ENCODE results near the gene BTN2A1. TPM values are rescaled to one million over a fixed set of nuclear protein-coding genes. Genes with fewer than 3 reads are reported as not detected.

BTN2A1 gene
- polyA plus RNA-seq, 3 donors = 31.5 to 34.3 (median 31.8) TPM

- no peak for DNase-seq (ENCODE audit: low read depth in 3 of 3, low spot score in 2 of 3)
These were observed 6.3 kb downstream of the BTN2A1 start for GRCh38 chr6:26464014-26464413.

- no peak for DNase-seq (ENCODE audit: low read depth in 3 of 3, low spot score in 2 of 3)
These were observed 6.8 kb downstream of the BTN2A1 start for GRCh38 chr6:26464416-26465131.

GRCh38 chr6:26465776-26466175, 8.0 kb downstream of the BTN2A1 start:
- DNase-seq (ENCODE audit: low read depth in 3 of 3, low spot score in 2 of 3) = no peak

- DNase-seq (ENCODE audit: low read depth in 3 of 3, low spot score in 2 of 3) = no peak
These were observed 11.1 kb downstream of the BTN2A1 start for GRCh38 chr6:26468829-26469228.

- DNase-seq (ENCODE audit: low read depth in 3 of 3, low spot score in 2 of 3) = no peak
These were observed 12.9 kb downstream of the BTN2A1 start for GRCh38 chr6:26470643-26471042.

GRCh38 chr6:26471970-26472369, 14.2 kb downstream of the BTN2A1 start:
- DNase-seq (ENCODE audit: low read depth in 3 of 3, low spot score in 2 of 3) = no peak

- no peak for DNase-seq (ENCODE audit: low read depth in 3 of 3, low spot score in 2 of 3)
These were observed 15.0 kb downstream of the BTN2A1 start for GRCh38 chr6:26472549-26473290.

- DNase-seq (ENCODE audit: low read depth in 3 of 3, low spot score in 2 of 3) = no peak
These were observed 15.6 kb downstream of the BTN2A1 start for GRCh38 chr6:26473429-26473757.

GRCh38 chr6:26473758-26474438, 16.1 kb downstream of the BTN2A1 start:
- DNase-seq (ENCODE audit: low read depth in 3 of 3, low spot score in 2 of 3) = peak; percentile 81 to 91 (median 83)

- DNase-seq (ENCODE audit: low read depth in 3 of 3, low spot score in 2 of 3) = no peak
These were observed 16.7 kb downstream of the BTN2A1 start for GRCh38 chr6:26474439-26474881.

- no peak for DNase-seq (ENCODE audit: low read depth in 3 of 3, low spot score in 2 of 3)
These were observed 18.3 kb downstream of the BTN2A1 start for GRCh38 chr6:26475823-26476729.

- DNase-seq (ENCODE audit: low read depth in 3 of 3, low spot score in 2 of 3) = no peak
These were observed 19.1 kb downstream of the BTN2A1 start for GRCh38 chr6:26476896-26477295.

GRCh38 chr6:26477426-26477825, 19.7 kb downstream of the BTN2A1 start:
- no peak for DNase-seq (ENCODE audit: low read depth in 3 of 3, low spot score in 2 of 3)

- no peak for DNase-seq (ENCODE audit: low read depth in 3 of 3, low spot score in 2 of 3)
These were observed 20.6 kb downstream of the BTN2A1 start for GRCh38 chr6:26478100-26478984.

- DNase-seq (ENCODE audit: low read depth in 3 of 3, low spot score in 2 of 3) = no peak
These were observed 21.2 kb downstream of the BTN2A1 start for GRCh38 chr6:26478985-26479278.

GRCh38 chr6:26482338-26482737, 24.6 kb downstream of the BTN2A1 start:
- no peak for DNase-seq (ENCODE audit: low read depth in 3 of 3, low spot score in 2 of 3)

GRCh38 chr6:26483727-26484126, 26.0 kb downstream of the BTN2A1 start:
- DNase-seq (ENCODE audit: low read depth in 3 of 3, low spot score in 2 of 3) = no peak

- no peak for DNase-seq (ENCODE audit: low read depth in 3 of 3, low spot score in 2 of 3)
These were observed 26.4 kb downstream of the BTN2A1 start for GRCh38 chr6:26484161-26484560.

GRCh38 chr6:26485112-26485780, 27.5 kb downstream of the BTN2A1 start:
- DNase-seq (ENCODE audit: low read depth in 3 of 3, low spot score in 2 of 3) = no peak
